ENCODE measurements around the gene NGB.

GRCh38 chr14:77273796-77274195 lies 2.8 kb upstream of the NGB start:
- no peak for TF ChIP-seq CTCF (IDR thresholded peaks at IDR 0.05 in 2 of 3, conservative IDR thresholded peaks at IDR 0.05 in 1 of 3; ENCODE audit: borderline replicate concordance in 1 of 3, insufficient read depth in 1 of 3, low read depth in 2 of 3, low read length in 2 of 3)
- TF ChIP-seq MAX (IDR thresholded peaks at IDR 0.05), result no peak
- no peak for TF ChIP-seq TCF7L2 (IDR thresholded peaks at IDR 0.05; ENCODE audit: borderline replicate concordance, extremely low read depth, insufficient read depth, insufficient read length)
- TF ChIP-seq ZBTB33 (IDR thresholded peaks at IDR 0.05; ENCODE audit: extremely low read depth, insufficient replicate concordance, low read length), result no peak
- TF ChIP-seq ATF3 (IDR thresholded peaks at IDR 0.05), result no peak
- TF ChIP-seq CEBPB (IDR thresholded peaks at IDR 0.05; ENCODE audit: low read depth), result no peak
- no peak for TF ChIP-seq ELF1 (IDR thresholded peaks at IDR 0.05; ENCODE audit: borderline replicate concordance, low read depth)
- TF ChIP-seq CBX3 (IDR thresholded peaks at IDR 0.05; ENCODE audit: low read depth), result no peak
- no peak for TF ChIP-seq EGR1 (IDR thresholded peaks at IDR 0.05; ENCODE audit: low read depth)

All from HCT116 (cell line).